Retina (tissue), 1 donor: ENCODE results near the gene HACD2.

Source experiments
- DNase-seq: peaks from one replicate; pipeline ENCODE4 v3.0.0-alpha.2; 2016

HACD2 gene

DNA sequence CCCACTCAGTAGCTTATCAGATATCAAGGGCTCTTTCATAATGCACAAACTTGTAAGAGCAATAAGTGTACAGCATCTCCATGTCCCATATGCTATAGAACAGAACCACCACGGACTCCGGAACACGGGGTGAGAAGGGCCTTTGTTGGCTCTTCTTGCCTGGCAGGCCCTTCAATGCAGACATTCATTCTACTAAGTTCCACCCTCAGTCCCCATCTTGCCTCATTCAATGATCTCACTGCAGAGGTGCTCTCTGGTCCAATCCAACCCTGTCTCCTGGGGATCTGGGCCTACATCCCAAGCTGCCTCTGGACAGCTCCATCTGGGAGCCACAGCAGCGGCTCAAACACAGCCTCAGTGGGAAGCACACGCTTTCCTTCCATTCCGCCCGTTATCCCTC is 16.8 kb downstream of the HACD2 start:
- DNase-seq = no peak

DNA sequence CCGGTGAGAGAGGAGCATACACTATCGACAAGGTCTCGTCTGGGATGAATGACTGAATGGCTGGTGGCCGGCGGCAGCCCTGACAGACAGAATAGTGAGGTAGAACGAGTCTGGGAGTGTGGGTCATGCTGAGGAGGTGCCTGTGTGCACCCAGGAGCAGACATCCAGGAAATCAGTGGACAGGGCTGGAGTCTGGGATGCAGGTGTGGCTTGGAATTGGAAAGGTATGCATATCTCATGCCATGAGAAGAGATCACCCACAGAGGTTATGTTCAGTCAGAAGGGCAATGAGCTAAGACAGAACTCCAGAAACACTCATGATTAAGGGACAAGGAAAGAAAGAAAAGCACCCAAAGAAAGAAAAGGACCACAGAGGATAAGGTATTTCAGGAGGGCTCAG is 20.8 kb downstream of the HACD2 start:
- no peak for DNase-seq

DNA sequence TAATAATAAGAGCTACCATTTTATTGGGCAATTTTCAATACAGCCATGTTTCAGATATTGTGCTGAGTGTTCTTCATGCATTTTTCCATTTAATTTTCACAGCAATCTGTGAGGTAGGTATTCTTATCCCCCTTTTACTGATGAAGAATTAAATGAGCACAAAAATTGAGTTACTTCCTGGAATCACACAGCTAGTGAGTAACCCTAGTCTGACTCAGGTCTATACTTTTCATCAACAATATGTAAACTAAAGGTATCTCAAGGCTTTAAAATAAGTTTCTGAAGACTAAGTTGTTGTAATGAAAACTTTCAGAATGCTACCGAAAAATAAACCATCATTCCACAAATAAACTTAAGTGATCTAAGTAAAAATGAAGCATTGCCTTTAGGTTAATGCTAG is 22.3 kb downstream of the HACD2 start:
- DNase-seq = no peak

DNA sequence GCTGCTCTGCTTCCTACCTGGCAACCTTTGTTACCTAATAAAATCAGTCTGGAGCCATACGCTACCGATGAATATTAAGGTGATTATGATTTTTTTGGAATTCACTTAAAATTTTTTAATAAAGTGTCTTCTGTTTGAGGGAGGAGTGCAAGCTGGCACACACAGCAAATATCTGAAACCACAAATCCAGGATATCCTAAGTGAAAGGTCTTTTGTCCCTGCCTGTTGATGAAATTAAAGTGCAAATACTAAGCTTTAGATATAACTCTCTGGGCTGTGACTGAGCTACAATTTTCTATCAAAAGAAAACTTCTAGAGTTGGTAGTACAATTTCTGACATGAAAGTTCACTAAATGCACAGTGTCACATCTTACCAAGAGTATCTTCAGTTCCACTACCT is 23.7 kb downstream of the HACD2 start:
- no peak for DNase-seq

DNA sequence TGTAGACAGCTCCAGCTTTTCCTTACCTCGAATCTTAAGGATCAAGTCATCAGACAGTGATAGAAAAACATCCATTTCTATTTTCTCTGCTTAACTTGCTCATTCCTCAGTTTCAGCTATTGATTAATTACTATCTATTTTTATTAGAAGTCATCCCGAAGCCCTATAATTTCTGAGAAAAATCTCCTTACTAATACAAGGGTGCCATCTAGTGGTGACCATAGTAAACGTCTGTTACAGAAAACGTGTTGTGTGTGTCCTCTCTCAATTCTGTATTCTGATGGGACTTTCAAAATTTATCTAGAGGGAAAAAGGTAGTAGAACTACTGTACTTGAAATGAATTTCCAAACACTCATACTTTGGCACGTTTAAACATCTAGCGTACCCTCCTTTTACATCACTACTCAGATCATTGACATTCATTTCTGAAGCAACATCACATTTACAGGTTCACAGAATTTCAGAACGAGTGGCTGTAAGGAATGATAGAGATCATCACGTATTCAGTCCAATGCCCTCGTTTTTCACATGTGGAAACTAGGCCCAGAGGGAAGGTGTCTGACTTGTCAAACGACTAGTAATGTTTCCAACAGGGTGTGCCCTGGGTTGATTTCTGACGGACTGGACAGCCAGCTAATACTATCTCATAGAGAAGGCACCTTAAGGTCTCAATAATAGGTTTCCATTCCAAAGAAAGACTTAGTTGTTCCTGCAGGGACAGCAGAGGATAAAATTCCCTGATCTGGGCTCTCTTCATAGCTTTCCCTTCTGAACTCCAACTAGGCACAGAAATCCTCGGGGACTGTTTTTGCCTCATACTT is 25.6 kb downstream of the HACD2 start:
- peak; percentile 34 for DNase-seq

DNA sequence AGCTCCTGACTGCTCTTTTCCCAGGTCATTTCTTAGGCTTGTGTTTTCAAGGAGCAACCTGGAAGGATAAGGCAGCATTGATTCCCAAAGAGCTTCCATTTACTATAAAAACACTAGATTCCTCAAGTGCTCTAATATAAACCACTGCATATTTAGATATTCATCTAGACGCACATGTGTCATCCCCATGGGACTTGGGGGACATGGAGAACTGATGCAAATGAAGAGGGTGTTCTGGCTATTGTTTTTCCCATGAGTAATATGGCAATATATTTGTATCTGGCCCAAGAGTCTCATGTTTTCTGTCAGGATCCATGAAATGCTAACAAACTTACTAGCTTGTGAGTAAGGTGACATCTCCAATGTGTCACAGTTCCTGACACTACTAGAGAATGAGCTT is 31.3 kb downstream of the HACD2 start:
- no peak for DNase-seq

DNA sequence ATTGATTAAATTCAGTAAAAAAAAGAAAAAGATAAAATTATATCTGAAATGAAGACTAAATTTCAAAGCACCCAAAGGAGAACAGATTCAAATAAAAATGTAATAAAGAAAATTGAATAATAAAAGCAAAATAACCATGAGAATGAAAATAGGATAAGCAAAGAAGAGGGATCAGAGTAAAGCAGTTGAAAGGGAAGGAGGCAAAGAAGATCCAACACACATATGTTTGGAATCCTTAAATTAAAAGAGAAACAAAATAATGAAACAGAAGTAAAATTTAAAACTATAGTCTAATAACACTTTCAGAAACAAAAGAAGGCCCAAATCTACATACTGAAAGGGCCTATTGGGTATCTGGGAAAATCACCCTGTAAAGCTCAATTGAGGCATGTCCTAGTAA is 32.1 kb downstream of the HACD2 start:
- no peak for DNase-seq

DNA sequence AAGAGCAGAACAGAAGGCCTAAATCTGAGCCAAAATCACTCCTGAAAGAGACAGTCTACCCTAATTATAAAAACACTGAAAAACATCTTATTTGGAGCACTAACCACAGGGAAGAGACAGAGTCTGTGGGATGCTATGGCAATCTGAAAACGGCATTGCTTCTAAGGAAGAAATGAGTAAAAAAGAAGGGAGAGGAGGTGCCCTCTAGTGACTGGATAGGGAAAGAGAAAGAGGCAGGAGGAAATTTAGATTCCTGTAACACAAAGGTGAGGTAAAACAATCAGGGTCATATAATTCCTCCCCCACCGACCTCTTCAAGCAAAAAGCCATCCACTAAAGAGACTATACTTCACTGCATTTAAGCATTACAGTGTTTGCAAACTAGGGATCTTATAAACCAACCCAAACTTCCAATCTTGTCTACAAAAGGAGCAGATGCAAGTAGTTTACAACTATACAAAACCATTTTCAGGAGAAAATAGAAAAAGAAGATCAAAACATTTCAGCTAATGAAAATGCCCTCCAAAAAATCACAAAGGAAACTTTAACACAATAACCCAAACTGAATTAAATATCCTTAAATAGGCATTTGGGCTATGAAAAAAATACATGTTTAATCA is 32.6 kb downstream of the HACD2 start:
- no peak for DNase-seq

DNA sequence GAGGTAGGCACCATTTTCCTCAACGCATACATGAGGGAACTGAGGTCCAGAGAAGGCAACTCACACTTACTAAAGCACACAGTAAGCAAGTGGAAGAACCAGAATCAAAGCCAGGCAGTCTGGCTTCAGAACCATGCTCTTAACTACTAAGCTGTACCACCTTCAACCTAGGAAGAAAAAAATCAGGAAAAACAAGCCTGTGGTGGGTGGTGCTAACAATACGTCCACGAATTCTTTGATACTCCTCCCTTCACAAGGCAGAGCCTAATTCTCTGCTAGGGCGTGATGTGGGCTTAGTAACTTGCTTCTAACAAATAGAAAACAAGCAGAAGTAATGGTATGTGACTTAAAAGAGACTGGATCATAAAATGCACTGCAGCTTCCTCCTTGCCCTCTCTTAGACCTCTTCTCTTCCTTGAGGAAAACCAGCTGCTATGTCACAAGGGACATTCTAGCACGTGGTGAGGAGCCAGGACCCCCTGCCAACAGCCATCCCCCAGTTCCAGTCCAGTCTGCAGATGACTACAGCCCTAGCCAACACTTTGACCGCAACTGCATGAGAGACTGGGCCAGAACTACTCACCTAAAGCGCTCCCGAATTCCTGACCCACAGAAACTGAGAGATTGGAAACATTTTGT is 36.9 kb downstream of the HACD2 start:
- no peak for DNase-seq

DNA sequence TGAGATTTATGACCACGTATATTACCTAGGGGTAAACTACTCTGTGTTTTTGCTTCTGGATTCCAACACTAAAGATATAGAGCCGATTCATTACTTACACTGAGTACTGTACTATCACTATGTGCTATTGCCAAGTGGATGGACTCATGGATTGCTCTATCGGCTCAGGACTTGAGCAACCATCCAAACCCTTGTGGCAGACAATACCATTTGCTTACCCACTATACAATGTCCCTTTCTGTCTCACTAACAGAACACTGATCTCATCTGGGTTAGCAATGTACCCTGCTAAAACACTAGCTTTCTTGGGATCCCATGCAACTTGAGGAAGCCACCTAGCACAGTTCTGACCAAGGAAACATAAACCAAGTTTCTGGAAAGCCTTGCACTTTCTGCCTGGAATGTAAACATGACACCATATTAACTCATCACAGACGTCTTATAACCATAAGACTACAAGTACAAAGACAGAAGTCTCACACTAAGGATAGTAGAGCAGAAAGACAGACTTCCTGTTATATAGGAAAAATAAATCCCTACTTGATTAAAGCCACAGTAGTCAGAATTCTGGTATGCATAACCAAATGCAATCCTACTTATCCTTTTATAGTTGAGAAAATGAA is 38.6 kb downstream of the HACD2 start:
- DNase-seq = no peak

DNA sequence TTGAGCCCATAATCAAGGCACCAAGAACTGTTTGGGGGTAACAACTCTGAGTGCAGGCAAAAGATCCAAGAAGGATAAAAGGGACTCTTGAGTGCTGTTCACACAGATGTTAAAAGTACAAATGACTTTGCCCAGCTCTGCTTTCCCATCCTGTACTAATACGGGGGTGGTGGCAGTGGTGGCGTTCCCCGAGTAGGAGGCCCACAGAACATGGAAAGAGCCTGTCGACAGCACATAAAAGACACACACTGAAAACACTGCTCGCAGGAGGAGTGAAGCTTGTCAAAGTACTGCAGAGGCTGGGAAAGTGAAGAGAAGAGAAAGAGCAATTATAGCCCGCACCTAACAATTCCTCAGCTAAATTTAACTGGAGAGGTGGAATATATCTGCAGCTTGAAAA is 40.9 kb downstream of the HACD2 start:
- no peak for DNase-seq

DNA sequence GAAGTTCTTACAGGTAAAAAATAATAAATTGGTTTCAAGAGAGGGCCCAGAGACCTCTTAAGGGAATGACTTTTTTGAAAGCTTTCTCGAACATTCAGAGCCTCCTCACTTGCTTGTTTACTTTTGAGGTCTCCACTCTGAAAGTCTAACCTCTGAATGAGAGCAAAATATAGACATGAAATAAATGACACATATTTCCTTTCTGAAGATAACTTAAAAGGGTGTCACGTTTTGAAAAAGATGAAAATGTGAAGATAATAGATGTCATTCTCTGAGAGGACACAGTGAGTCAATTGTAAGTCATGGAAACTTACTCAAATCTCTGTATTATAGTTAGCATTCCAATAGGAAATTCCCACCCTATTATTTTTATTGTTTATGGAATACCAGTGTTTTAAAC is 44.6 kb downstream of the HACD2 start:
- no peak for DNase-seq

DNA sequence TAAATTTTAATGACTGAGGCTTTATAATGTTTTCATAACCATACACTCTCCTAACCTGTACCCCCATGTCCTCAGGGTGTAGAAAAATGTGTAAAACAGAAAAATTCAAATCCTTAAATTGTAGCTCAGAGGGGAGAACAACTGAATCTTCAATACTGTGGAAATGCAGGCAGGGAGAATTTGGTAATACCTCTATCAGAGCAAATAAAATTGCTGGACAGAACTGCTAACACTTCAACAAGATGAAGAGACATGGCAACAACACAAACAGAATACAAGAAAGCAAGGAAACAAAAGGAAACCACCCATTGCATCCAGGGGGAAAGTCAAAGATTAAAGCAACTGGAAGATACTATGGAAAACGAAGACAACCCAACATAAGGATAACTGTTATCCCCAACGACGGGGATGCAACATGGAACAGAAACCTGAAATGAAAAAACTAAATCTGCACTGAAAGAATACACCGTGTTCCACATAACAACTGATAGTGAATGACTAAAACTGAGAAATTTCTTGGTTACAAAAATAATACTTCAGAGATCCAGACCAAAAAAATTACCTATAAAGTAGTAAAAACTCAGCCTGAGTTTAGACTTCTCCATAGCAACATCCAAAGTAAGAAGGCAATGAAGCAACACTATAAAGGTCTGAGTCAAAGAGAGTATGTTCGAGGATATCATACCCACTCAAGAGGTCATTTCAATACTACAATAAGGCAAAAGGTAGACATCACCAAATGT is 48.5 kb downstream of the HACD2 start:
- no peak for DNase-seq

DNA sequence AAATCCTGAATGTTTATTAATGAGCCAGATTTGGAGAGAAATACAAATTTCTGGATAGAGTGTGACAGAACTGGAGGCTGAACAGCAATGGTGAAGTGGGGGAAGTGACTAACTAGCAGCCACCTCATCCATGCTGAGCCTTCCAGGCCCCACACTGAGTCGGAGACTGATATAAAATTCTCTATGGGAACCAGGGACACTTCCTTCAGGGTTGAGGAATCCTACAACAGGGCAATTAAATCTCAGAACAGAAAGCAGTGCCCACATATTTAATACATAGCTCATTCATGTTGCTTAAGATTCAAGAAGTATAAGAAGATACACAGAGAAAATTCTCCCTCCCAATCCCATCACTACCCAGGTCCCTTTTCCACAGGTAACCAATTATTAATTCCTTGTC is 49.3 kb downstream of the HACD2 start:
- no peak for DNase-seq

DNA sequence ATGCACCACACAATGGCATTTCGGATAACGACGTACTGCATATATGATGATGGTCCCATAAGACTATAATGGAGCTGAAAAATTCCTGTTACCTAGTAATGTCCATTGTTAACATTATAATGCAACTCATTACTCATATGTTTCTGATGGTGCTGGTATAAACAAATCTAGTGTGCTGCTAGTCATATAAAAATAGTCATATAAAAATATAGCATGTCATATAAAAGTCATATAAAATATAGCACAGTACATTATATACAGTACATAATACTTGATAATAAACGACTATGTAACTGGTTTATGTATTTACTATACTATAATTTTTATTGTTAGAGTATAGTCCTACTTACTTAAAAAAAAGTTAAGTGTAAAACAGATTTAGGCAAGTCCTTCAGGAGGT is 50.6 kb downstream of the HACD2 start:
- no peak for DNase-seq

DNA sequence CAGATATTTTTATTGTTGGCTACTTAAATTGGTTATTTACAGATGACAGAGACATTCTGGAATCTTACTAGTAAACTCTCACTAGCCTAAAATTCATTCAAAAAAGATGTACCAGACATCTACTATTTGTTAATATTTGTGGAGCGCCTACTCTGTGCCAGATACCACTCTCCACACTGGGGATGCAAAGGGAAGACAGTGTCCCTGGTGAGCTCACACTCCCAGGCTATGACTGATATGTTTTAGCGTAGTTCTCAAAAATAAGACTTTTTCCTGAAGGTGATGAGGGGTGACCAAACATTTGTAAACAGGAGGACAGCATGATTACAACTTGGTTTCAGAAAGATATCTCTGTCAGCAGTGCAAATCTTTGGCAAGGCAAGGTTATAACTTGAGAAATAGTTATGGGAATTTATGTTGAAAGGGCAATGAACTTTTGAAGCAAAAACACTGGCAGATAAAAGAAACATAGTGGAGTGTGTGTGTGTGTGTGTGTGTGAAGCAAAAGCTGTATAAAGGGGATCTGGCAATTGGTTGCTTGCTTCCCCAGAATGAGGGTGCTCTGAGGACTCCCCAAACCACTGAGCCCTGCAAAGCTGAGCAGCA is 51.2 kb downstream of the HACD2 start:
- no peak for DNase-seq

DNA sequence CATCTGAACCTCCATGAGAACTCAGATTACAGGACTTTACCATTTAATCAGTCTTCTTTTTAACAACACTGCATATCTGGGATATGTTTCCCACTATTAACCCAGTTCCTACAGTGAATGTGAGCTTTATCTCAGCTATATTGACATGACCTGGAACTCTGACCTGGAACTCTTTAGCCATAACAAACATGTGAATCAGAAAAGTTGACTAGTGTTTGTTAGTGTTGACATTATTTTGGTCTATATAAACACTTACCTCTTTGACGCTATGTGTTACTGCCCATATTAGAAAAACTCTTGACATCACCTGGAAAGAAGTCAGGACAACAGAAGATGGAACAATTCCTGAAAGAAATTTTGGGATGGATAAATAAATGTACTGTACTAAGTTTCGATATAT is 56.7 kb downstream of the HACD2 start:
- DNase-seq = no peak

DNA sequence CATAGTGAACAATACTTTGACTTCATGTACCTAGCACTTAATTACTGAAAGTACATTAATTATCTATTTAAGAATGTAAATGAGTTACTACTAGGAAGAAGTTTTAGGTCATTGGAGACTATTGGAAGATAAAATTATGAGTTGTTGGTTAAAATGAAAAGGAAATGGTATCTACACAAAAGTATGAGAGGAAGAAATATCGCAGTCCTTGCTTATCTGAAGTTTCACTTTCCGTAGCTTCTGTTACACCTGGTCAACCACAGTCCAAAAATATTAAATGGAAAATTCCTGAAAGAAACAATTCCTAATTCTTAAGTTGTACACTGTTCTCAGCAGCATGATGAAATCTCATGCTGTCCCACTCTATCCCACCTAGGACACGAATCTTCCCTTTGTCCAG is 57.8 kb downstream of the HACD2 start:
- no peak for DNase-seq

DNA sequence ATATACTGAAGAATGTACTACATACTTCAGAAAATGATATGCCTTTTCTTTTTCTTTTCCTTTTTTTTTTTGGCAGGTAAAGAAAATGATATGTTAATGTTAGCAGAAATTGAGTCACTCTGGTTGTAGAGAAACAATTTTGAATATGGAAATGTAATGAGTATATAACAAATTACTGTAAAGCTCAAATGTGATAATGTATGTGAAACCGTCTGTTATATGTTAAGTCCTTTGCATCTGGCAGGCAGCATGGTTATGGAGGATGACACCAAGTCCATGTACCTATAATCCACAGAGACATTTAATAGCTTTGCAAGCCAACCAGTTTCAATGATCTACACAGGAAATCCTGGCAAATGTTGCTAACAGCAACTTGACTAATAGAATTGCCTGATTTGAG is 58.4 kb downstream of the HACD2 start:
- no peak for DNase-seq

DNA sequence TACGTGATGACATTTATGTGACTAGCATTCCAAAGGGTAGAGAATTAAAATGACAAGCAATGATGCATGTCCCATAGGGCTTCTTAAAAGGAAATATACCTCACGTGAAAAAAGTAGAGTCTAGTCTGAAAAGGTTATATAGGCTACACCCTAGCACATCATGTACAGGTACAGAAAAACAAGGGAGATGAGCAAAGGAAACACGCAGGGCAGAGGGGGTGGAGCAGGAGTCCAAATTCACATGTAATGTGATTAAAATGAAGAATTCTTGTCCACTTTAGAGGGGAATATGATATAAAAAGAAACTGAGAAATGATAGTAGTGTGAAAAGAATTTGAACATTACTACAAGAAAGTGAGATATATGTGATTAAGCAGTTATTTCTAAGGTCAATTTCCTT is 59.4 kb downstream of the HACD2 start:
- DNase-seq = no peak

DNA sequence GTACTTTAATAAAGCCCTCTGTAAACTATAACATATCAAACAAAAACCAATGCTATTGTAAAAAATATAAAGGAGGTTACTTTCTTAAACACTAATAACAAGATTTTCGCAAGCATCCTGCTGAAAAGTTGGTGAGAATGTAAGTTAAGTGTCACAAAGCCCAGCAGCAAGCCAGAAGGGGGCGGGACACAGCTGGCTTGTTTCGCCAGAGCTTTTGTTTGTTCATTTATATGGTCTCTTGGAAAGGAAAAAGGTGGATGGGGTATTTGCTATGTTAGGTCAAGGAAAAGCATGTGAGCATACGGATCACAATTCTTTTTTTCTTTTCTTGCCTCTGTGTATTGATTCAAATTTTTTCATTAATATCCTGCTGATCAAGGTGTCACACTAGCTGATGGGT is 59.9 kb downstream of the HACD2 start:
- DNase-seq = no peak

DNA sequence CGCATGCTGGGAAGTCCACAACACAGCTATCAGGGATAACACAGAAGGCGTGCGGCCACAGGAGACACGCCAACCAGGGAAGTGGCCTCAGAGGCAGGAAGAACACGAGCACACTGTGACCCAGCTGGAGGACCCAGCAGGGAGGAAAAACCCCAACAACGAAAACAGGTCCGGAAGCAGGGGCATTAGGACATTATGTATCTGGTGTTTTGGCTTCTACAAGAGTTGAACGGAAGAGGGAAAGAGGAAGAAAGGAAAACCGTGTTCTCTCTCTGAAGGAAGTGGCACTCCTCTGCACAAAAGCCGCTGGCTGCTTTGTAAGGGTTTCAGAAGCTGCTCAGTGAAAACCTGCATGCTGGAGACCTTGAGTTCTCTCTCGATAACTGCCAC is 61.8 kb downstream of the HACD2 start:
- no peak for DNase-seq
